DMS79 treated with DMSO at 0.1 percent for 48 hours (cell line): ENCODE measurements around the gene RFC5.
A peak's percentile ranks its signal among the peaks of the same experiment; 100 is the strongest.
"Not testable (repeated sequence)": the region's sequence is repeated elsewhere in the genome, so short reads cannot be mapped to it uniquely, and the experiment has no call there.

Experiments used
- DNase-seq: peaks from one replicate; lab custom pipeline; 2025; lab: John Stamatoyannopoulos, UW

Gene RFC5, protein sequence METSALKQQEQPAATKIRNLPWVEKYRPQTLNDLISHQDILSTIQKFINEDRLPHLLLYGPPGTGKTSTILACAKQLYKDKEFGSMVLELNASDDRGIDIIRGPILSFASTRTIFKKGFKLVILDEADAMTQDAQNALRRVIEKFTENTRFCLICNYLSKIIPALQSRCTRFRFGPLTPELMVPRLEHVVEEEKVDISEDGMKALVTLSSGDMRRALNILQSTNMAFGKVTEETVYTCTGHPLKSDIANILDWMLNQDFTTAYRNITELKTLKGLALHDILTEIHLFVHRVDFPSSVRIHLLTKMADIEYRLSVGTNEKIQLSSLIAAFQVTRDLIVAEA

DNA sequence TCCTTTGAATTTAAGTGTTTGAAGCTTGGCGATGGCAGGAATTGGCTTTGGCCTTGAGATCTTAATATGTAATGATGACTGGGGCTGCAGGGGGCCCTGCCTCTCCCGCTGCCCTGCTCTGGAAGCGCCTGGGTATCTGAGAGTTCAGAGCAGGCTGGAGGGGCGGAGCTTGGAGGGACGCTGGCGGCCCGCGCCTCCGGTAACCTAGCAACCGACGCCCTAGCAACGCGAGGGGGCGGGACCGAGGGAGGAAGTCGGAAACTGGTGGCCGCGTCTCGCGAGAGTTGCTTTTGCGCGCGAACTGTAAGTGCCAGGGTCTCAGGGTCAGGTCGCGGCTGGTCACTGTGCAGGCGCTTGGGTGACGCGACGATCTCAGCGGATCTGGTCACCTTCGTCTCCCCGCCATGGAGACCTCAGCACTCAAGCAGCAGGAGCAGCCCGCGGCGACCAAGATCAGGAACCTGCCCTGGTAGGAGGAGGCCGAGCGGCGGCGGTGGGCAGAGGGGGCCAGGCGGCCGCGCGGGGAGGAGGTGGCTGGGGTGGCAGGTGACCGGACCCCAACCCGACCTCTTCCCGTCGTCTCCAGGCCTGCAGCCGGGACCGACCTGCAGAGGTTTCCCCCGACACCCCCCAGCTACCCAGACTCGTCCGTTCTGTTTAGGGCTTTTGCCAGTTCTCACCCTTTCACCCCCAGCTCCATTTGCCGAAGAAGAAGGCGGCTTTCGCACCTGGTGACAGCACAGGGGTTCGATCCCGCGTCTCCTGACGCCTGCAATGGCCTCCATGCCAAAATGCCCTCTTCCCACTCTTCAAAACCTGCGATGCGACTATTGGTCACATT, at the start of gene RFC5:
Gene RFC5 (plus strand): TSS at position 280 of the 841 bp plus-strand sequence. CDS start 125 bp downstream, at position 405.
- peak; percentile 97 for DNase-seq

DNA sequence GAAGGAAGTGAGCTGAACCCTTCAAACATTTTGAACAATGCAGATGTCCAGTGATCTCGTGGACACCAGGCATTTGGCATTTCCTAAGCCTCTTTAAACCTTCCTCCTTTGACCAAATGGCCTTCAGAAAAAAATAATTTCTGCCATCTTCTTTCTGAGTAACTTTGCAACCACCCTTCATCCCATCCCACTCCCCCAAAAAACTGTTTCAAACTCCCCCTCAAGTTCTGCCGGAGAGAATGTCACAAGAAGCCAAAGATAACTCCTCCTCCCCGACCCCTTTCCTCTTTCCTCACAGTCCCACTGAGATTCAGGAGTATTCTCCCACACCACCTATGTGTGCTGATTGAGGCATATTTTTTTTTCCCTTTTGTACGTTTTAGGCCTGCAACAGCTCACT, 49.5 kb upstream of the RFC5 start:
- no peak for DNase-seq

DNA sequence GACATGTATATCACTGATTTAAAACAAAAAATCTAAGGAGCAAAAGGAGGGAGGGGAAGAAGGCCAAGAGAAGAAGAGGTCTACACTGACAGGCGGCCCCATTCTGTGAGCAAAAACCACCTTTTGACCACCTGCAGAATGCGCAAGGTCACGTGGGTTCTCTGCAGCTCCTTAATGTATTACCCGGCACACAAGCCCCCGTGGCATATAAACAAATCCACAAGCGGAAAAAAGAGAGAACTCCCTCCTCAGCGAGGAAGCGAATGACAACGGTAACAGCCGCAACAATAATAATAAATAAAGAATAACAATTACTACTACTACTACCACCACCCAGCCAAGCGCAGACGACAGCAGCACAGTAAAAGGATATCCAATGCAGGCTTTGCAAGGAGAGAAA, 49.0 kb upstream of the RFC5 start:
- peak; percentile 45 for DNase-seq

DNA sequence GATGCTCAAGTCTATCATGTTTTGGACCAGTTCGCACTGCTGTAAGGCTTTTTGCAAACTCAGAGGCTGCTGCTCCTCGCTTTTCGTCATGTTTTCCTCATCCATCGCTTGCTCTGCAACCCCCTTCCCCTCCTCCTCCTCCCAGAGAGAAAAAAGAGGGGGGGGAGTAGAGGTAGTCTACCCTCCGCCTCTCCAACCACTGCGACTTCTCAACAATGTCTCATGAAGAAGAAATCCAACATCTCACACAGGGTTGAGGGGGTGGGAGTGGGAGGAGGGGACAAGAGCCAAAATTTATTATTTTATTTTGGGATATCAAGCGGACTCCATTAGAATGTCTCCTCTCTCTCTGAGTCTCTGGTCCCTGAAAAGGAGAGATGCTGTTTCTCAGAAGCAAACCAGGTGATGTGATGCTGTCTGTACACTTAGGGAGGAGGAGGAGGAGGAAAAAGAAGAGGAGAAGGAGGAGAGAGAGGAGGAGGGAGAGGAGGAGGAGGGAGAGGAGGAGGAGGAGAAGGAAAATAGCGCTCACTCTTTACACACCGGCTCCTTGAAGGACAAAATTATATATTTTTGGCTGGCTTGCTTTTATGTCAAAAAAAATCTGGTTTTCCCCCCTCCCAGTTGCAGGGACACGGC, 48.2 kb upstream of the RFC5 start:
- peak; percentile 41 for DNase-seq

DNA sequence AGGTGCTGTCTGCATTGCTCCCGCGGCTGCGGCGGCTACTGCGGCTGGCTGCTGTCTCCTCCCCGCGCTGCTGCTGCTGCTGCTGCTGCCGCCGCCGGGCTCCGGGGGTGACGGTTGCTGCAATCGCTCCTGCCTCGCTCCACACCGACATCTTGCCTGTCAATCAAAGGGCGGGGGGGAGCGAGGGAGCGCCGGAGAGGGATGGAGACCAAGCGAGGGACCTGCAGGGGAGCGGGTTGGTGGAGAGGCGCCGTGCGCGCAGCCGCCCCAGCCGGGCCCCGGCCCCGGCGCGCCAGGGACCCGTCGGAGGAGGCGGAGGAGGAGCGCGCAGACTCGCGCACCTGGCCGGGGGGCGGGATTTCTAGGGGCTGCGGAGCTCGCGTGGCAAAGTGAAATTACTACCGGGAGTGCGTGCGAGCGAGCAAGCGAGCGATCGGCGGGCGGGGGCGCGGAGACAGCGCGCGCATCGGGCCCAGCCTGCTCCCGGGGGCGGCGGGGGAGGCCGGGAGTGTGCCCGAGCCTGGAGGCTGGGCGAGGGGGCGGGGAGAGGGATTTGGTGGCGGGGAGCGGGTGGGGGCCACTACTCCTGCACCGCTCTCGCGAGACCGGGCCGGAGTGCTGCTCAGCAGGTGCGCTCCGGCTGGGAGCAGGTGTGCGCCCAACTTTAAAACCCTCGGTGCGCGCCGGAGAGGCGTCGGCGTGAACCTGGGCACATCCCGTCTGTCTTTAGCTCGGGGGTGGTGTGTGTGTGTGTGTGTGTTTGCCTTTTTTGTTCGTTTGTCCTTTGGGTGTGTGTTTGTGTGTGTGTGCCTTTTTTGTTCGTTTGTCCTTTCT, 47.5 kb upstream of the RFC5 start, which contains the start of gene KSR2:
Gene KSR2 (minus strand): TSS at position 165 of the 834 bp plus-strand sequence. CDS start 735 bp downstream, outside the sequence.
- DNase-seq = peak; percentile 96

DNA sequence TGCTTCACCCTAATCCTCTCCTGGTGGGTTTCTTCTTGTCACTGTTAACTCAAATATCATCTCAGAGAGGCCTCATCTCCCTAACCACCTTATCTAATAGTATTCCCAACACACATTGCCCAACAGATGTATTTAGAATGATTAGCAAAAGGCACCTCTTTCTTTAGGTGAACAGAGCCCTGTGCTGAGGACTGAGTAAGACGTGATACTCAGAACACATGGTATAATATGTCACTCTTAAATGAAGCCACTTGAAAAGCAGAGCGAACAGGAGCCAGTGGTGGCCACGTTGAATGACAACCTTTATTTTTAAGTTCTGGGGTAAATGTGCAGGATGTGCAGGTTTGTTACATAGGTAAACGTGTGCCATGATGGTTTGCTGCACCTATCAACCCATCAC, 46.2 kb upstream of the RFC5 start:
- no peak for DNase-seq

DNA sequence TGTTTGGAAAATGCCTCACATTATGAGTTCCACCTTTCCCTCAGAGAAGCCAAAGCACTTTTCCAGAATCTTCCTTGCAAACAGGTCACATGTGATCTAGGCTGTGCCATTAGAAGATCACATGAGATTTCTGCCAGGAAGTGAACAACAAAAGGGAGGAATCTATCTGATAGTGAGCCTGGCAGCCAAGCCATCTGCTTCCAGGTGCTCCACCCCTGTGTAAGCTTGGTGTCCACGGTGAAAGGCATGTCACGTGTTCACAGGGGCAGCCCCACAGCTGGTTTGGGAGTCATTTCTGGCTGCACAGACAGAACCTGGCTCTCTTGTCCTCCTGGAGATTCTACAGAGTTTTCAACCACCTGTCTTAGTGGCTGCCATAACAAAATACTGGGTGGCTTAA, 44.2 kb upstream of the RFC5 start:
- no peak for DNase-seq

DNA sequence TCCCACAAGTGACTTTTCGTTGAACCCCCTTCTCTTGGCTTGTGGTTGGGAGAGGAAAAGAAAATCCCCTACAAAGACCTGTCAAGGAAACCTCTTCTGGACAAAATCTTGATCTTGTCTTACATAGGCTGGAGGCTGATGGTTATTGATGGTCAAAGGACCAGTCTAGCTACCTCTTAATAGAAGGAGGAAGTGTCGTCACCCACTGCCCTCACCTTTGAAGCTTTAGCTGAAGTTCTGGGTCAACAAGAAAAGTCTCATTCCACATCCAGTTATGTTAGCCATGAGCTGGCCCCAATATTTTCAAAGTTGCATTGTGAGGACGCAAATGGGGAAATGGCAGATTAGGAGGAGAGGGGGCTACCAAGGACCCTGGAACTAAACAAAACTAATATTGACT, 41.5 kb upstream of the RFC5 start:
- no peak for DNase-seq

DNA sequence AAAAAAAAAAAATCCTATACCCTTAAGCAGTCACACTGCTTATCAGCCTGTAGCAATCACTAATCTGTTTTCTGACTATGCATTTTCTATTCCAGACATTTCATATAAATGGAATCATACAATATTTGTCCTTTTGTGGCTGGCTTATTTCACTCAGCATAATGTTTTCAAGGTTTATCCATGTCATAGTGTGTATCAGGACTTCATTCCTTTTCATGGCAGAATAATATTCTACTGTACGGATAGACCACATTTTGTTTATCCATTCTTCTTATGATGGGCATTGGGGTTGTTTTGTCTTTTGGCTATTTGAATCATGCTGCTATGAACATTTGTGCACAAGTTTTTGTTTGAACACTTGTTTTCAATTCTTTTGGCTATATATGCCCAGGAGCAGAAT, 39.1 kb upstream of the RFC5 start:
- DNase-seq = no peak

DNA sequence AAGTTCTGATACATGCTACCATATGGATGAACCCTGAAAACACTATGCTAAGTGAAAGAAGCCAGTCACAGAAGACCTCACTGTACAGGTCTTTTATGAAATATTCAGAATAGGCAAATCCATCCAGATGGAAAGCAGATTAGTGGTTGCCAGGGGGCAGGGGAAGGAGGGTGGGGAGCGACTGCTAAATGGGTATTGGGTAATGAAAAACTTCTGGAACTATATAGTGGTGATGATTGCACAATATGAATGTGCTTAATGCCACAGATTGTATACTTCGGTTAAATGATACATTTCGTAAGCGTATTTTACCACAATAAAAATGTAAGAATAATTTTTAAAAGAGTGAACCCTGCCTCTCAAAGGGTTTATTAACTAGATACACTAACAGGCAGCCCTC, 35.9 kb upstream of the RFC5 start:
- no peak for DNase-seq

DNA sequence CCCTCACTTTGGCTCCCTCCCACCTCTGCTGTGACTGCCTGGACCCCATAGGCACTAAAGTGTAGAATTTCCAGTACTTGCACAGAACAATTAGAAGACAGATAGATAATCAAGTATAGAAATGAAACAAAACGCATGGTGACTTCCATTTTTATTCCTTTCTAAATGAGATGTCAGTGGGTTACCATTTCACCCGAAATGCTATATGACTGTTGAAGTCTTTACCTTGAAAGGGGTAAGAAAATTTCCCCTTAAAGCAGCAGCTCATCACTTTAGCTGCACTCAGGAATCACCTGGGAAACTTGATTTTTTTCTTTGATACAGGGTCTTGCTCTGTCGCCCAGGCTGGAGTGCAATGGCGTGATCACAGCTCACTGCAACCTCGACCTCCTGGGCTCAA, 35.2 kb upstream of the RFC5 start:
- no peak for DNase-seq

DNA sequence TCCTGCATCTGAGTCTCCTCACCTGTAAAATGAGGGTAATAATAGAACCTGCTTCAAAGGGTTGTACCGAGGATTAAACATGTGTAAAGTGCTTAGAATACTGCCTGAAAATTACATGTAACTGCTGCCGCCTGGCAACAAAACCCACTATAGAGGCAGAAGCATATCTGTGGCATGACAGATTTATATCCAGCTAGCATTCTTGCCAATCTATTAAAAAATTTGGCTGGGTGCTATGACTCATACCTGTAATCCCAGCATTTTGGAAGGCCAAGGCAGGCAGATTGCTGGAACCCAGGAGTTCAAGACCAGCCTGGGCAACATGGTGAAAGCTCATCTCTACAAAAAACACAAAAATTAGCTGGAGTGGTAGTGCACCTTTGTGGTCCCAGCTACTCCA, 31.3 kb upstream of the RFC5 start:
- DNase-seq = no peak

DNA sequence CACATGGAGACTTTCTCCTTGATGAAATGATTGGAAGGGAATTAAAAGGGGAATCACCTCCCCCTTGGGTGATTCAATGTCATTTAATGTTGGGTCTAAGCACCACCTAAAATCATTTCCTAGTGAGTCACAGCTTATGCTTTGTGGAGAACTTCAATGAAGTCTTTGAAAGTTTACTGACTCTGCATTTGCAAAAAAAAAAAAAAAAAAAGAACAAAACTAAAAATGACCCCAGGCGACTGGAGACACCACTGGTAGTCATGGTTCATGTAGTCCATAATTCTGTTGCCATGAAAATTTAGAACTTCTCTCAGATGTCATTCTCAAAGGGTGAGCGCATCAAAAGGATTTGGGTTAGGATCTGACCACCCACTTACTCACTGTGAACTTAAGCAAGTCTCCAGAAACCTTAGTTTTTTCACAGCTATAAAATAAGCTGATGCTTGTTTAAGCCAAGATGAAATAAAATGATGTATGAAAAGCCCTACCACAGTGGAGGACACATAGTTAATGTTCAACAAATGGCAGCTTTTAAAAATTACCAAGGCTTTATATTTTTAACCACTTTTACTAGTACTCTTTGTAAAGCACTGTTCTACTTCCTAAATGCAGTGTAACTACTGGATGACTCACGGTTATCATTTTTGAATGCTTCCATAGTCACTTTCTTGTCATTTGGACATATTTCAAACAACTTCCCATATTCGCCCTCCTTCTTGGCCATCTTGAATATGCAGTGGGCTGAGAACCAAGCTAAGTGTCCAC, 29.6 kb upstream of the RFC5 start:
- no peak for DNase-seq

DNA sequence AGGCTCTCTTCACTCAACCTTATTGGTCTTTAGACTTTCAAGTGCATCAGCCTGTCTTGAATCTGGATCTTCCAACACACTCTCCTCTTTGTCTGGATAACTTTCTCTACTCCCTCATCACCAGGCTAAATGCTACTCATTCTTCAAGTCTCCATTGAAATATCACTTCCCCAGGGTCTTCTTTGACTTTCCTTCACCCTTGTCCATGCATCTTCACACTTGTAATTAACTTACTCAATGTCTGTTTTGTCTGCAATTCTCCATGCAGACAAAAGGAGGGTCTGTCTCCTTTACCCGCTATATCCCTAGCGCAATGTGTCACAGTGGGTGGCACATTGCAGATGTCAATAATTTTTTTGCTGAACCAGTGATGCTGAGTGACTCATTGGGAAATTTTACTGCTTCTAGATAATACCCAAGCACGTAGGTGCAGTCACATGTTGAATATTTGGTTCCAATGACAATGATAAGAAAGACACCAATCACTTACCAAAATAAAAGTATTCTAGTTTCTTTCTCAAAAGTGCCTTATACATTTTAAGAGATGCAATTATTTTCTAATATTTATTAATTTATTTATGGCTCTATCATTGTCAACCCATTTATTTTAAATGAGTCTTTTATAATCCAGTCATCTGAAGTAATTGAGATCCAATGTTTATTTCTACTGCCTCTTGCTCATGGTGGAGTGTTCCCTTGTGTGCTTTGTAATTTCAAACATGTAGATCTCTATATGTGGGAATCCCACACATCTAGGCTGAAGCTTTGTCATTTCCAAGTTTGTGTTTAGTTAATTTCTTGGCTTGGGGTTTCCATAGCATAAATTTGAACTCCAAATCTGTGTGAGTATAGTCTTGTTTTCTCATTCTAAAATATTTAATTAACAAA, 21.7 kb upstream of the RFC5 start:
- DNase-seq = no peak

DNA sequence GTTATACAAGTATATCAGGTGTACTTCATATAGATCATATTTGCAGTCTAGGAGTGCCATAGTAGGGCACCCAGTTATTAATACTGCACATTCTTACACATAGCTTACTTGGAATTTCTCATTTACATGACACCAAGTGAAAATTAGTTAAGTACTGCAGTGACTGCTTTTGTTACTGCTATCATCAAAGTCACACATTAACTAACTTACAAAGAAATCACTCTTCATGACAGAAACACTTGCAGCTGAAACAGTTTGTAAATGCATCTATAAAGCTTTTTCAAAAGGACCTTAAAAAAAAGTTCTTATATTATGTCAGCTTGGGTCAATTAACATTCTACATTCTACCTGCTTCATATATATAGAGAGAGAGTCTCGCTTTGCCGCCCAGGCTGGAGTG, 17.8 kb upstream of the RFC5 start:
- DNase-seq = no peak

DNA sequence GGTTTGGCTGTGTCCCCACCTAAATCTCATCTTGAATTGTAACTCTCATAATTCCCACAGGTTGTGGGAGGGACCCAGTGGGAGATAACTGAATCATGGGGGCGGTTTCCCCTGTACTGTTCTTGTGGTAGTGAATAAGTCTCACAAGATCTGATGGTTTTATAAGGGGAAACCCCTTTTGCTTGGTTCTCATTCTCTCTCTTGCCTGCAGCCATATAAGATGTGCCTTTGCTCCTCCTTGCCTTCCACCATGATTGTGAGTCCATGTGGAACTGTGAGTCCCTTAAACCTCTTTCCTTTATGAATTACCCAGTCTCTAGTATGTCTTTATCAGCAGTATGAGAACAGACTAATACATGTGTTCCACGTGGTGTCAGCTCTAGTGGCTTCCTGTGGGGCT, 16.7 kb upstream of the RFC5 start:
- DNase-seq = not testable (repeated sequence)

DNA sequence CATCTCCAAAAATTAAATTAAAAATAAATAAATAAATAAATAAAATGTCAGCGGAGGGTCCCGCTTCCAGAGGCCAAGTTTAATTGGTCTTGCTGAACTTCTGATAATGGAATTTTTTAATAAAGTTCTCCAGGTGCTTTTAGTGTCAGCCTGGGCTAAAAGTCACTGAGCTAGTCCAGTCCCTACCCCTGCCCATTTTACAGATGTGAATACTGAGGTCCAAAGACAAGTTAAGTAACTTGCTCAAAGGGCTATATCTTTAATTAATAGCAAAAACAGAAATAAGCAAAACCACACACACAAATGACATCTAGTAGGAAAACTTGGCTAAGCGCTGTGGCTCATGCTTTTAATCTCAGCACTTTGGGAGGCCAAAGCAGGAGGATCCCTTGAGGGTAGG, 5.6 kb upstream of the RFC5 start:
- no peak for DNase-seq

DNA sequence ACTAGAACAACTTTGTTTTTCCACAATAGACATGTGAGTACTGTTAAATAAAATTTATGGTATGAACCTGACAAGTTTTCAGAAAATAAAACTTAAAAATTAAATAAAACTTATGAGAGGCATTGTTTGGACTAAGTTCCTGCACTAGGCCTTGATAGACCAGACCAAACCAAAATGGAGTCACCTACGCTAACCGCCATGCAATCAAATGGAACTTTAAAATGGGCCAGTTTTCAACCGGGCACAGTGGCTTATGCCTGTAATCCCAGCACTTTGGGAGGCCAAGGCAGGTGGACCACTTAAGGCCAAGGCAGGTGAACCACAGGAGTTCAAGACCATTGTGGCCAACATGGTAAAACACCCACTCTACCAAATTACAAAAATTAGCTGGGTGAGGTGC, 5.1 kb upstream of the RFC5 start:
- no peak for DNase-seq

DNA sequence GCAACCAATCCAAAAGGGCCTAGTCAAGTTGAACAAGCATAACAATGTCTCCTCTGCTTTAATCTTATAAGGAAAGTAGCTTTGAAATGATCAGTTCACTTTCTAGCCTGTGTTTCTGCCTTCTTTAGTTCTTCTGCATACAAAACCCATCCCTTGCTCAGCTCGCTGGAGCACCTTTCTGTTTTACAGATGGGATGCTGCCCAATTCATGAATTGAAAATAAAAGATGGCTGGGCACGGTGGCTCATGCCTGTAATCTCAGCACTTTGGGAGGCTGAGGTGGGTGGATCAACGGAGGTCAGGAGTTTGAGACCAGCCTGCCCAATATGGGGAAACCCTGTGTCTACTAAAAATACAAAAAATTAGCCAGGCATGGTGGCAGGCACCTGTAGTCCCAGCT, 4.5 kb upstream of the RFC5 start:
- no peak for DNase-seq

DNA sequence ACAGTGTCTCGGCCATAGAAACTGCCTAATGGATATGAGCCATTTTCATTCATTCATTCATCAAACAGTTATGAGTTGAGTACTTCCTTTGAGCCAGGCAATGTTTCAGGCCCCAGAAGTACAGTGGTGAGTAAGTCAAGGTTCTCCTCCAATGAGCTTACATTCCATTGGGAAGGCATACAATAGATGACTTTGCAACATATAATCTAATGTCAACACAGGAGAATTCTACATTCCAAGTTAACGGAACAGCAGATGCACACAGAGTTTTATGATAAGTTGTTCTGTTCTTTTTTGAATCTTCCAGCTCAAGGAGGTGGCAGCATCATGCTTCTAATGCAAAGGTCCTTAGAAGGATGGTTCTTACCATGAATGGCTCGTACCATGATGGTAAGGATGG, 3.2 kb upstream of the RFC5 start:
- no peak for DNase-seq
